ENCODE data around the gene RALGAPB.

GRCh38 chr20:38559764-38560163 is 87.1 kb downstream of the RALGAPB start:
- TF ChIP-seq, protein P1, sequence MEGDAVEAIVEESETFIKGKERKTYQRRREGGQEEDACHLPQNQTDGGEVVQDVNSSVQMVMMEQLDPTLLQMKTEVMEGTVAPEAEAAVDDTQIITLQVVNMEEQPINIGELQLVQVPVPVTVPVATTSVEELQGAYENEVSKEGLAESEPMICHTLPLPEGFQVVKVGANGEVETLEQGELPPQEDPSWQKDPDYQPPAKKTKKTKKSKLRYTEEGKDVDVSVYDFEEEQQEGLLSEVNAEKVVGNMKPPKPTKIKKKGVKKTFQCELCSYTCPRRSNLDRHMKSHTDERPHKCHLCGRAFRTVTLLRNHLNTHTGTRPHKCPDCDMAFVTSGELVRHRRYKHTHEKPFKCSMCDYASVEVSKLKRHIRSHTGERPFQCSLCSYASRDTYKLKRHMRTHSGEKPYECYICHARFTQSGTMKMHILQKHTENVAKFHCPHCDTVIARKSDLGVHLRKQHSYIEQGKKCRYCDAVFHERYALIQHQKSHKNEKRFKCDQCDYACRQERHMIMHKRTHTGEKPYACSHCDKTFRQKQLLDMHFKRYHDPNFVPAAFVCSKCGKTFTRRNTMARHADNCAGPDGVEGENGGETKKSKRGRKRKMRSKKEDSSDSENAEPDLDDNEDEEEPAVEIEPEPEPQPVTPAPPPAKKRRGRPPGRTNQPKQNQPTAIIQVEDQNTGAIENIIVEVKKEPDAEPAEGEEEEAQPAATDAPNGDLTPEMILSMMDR (IDR thresholded peaks at IDR 0.05 in 8 of 11, conservative IDR thresholded peaks at IDR 0.05 in 3 of 11): no peak
- TF ChIP-seq POLR2A (IDR thresholded peaks at IDR 0.05) (no peak), POLR2AphosphoS5 (IDR thresholded peaks at IDR 0.05) (no peak)

Measured in spleen (tissue), 7 donors.